AG10803 (cell line): Measurements from ENCODE around the gene TNFRSF4.
"Not testable (repeated sequence)": the region's sequence is repeated elsewhere in the genome, so short reads cannot be mapped to it uniquely, and the experiment has no call there.

ENCODE experiments used
- DNase-seq: peaks from one replicate; pipeline ENCODE4 v3.0.0; 2010; ENCODE audit warnings: low read depth
- H3K4me3 ChIP-seq: 2 replicates; pipeline ENCODE4 v1.5.1; 2011; ENCODE audit warnings: mild to moderate bottlenecking, low read length, control low read depth
- CTCF ChIP-seq: conservative IDR thresholded peaks from 2 replicates; pipeline ENCODE4 v1.5.1; 2011; ENCODE audit warnings: mild to moderate bottlenecking, low read length, control low read depth, inconsistent platforms

Gene TNFRSF4

DNA sequence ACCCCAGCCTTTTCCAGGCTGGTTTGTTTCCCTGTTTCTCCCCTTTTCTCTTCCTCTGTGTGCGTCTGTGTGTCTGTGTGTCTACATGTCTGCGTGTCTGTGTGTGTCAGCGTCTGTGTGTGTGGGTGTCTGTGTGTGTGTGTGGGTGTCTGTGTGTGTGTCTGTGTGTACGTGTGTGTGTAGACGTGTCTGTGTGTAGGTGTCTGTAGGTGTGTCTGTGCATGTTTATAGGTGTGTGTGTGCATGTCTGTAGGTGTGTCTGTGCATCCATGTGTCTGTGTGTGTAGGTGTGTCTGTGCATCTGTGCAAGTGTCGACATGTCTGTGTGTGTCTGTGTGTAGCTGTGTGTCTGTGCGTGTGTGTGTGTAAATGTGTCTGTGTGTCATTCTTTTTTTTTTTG lies 37.0 kb downstream of the TNFRSF4 start:
- H3K4me3 ChIP-seq, result no peak overlapping the region
- TF ChIP-seq CTCF, result no peak

DNA sequence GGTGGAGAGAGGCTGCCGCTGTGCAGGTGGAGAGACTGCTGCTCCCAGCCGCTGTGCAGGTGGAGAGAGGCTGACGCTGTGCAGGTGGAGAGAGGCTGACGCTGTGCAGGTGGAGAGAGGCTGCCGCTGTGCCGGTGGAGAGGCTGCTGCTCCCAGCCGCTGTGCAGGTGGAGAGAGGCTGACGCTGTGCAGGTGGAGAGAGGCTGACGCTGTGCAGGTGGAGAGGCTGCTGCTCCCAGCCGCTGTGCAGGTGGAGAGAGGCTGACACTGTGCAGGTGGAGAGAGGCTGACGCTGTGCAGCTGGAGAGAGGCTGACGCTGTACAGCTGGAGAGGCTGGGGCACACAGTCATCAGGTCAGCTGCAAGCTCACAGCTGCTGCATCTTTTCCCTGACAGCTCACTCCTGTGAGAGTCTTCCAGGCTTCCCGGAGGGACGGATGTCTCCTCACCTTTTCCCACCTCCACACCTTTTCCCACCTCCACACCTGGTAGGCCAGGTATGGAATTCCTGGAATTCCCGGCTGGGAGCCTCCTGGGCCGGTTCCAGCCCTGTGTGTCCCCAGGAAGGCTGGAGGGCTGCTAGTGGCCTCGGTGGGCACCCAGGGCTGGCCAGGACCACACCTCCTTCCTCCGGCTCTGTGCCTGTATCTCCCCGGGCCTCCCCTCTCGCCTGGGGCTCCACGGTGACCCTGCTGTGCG lies 37.7 kb downstream of the TNFRSF4 start:
- not testable (repeated sequence) for H3K4me3 ChIP-seq, DNase-seq

More for the DNA sequence above, 37.0 kb downstream of the TNFRSF4 start:
- DNase-seq, result no peak

GRCh38 chr1:1175221-1176062 lies 38.5 kb downstream of the TNFRSF4 start:
- no peak for TF ChIP-seq CTCF
- DNase-seq, result no peak
- H3K4me3 ChIP-seq, result no peak overlapping the region

DNA sequence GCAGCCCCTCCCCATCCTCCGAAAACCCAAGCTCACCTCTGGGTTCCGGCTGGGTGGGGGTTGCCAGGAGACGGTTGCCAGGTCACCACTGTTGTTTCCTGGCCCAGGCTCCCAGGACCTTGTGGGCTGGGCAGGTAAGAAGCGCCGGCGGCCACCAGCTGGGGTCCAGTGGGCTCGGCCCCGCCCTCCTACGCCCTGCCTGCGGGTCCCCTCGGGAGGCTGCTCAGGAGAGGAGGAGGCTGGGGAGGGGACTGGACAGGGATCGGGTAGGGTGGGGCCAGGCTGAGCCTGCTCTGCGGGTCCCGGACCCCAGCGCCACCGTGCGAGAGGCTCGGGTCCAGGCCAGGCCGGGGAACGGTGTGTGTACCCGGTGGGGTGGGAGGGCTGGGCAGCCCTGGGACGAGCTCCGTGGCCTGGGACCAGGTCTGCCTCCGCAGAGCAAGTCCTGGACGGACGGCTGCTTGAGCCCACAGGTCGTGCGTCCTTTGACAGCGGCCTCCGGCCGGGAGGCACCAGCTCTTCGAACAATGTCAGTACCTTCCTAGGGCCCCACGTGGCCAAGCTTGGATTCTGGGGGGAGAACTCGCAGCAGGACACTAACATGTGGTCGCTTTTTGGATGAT lies 40.0 kb downstream of the TNFRSF4 start, which contains the start of gene TTLL10:
Gene TTLL10 (plus strand): TSS at position 88 of the 623 bp plus-strand sequence. CDS start 5,336 bp downstream, outside the sequence.
- no peak within 1 kb of the TSS for H3K4me3 ChIP-seq

DNA sequence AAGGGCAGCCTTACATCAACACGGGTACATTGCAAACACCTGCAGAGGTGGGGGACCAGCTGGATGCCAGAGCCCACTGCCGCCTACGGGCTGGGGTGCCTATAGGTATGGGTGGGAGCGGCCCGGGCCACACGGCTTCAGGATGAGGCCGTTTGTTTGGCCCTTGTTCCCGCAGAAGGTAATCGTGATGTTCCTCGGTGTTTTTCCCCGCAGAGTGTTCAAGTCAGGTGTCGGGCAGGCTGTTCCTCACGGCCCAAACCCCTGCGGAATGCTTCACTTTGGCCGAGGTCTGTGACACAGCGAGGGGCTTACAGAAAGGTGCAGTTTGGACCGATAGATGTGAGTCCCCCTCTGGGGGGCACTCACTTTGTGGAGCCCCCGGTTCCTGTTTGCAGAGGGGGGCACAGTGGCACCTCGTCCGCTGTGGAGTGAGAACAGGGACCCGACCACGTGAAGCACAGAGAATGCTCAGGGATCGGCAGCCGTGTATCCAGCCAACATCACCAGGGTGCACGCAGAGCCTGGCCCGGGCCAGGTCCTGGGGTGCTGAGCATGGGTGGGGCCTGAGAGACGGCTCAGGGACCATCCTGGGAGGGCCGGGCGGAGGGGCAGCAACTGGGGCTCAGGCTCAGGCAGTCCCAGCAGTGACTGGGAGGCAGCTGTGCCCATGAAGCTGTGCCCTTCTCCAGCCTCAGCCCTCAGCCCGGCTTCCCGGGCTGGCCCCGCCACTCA lies 40.7 kb downstream of the TNFRSF4 start:
- no peak for TF ChIP-seq CTCF
- no peak overlapping the region for H3K4me3 ChIP-seq
- no peak for DNase-seq

More for the DNA sequence above, 40.0 kb downstream of the TNFRSF4 start, which contains the start of gene TTLL10:
- TF ChIP-seq CTCF, result no peak
- DNase-seq, result no peak

DNA sequence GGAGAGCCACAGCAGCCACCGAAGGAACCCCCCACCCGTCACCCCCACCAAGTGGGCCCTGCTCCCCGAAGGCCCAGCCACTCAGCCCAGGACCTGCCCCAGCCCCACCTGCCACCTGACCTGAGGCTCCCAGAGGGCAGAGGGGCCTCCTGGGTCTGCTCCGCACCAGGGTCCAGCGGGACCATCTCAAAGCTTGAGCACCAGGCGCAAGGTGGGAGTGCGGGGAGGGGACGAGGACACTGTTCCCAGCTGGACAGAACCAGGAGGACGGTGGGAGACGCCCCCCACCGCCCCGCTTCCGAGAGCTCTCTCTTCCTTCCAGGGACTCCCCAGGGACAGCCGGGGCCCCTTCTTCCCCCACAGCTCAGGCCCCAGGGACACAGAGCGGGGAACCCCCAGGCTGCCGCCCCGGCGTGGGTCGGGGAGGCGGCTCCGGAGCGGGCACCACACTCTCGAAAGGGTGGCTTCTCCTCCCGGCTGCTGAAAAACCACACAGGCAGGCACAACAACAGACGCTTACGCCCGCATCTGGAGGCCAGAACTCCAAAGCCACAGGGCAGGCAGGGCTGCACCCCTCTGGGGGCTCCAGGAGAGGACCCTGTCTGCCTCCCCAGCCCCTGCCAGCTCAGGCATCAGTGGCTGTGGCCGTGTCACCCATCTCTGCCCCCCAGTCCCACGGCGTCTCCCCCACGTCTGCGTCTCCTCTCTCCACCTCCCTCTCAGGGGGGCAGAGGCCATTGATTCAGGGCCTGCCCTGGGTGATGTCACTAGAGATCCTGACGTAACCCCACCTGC lies 42.2 kb downstream of the TNFRSF4 start:
- no peak overlapping the region for H3K4me3 ChIP-seq
- TF ChIP-seq CTCF, result no peak
- no peak for DNase-seq
